Mammary epithelial cell (primary cell): Measurements from ENCODE around the gene GOLGA6L10.
"Not testable (repeated sequence)": the region's sequence is repeated elsewhere in the genome, so short reads cannot be mapped to it uniquely, and the experiment has no call there.

Source experiments
- CTCF ChIP-seq, 2 donors: IDR thresholded peaks in 1 of 2; conservative IDR thresholded peaks in 1 of 2; 2 replicates each; pipeline ENCODE4 v1.5.1; 2011 to 2012; ENCODE audit warnings: inconsistent platforms in 2 of 2, low read length in 2 of 2, mild to moderate bottlenecking in 2 of 2, control low read depth in 1 of 2, low read depth in 1 of 2; ENCODE audit not compliant: insufficient read depth in 1 of 2; ENCODE audit errors: extremely low read depth in 1 of 2
- EZH2 ChIP-seq: IDR thresholded peaks from 2 replicates; pipeline ENCODE4 v1.6.1; 2012; ENCODE audit warnings: low read length, inconsistent platforms, borderline replicate concordance

DNA sequence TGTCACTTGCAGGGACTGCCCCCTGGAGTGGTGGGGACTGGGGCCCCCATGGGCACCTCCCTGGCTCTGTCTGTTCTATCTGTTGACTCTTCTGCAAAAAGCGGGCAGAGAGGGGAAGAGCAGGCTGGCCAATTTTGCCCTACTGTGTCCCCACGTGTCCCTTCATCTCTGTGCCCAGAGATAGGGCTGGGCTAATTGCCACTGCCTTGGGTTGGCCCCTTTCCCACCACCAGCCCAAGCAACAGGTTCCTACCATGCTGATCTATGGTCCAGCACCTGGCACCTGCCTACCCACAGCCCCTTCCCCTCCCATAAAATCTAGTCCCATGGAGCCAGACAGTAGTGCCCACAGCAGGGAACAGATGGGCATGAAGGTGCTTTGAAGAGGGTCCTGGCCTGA is 14.3 kb downstream of the GOLGA6L10 start:
- TF ChIP-seq CTCF (conservative IDR thresholded peaks at IDR 0.05 in 1 of 2, IDR thresholded peaks at IDR 0.05 in 1 of 2; ENCODE audit: extremely low read depth in 1 of 2, insufficient read depth in 1 of 2, low read depth in 1 of 2, low read length in 2 of 2); EZH2: not testable (repeated sequence)
